HG03565 (cell line): ENCODE results near the gene CADM1.
A peak's percentile ranks its signal among the peaks of the same experiment; 100 is the strongest.

Experiments
- ATAC-seq: cut with Tn5 transposase; IDR thresholded peaks from one replicate; pipeline ENCODE4 v1.9.1; 2021; ENCODE audit warnings: mild to moderate bottlenecking, moderate library complexity; ENCODE audit not compliant: unreplicated experiment

Gene CADM1

DNA sequence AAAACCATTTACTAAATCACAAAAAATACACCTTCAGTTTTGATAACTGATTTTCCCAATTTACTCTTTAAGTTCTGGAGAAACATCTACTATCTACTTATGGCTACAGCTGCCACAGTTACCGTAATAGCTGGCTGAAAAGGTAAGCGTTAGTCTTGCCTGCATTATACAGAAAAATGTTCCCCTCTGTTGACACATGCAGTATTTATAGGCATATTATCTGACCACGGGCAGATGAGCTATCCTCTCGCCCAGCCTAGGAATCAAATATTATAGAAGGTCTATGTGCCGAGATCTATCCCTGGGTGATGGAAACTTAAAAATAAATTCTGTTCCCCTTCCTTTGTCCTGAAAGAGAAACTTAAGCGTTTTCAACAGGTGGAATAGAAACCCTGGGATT, 283.8 kb downstream of the CADM1 start:
- no peak for ATAC-seq

DNA sequence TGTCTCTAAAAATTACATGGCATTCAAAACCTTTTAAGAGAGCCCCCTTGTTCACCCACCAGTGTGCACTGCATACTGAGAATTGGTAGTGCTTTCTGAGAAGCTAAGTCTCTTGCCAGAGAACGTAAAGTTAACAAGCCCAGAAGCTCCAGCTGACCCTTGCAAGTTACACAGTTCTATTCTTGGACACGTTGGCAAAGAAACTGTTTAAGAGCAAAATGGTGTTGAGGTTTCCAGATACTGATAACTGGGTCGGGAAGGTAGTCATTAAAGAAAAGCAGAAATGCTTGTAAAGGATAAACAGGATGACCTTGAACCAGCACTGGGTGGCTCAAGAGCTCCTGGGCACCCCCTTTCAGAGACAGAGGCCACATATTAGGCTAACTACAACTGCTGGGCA, 284.8 kb downstream of the CADM1 start:
- no peak for ATAC-seq

DNA sequence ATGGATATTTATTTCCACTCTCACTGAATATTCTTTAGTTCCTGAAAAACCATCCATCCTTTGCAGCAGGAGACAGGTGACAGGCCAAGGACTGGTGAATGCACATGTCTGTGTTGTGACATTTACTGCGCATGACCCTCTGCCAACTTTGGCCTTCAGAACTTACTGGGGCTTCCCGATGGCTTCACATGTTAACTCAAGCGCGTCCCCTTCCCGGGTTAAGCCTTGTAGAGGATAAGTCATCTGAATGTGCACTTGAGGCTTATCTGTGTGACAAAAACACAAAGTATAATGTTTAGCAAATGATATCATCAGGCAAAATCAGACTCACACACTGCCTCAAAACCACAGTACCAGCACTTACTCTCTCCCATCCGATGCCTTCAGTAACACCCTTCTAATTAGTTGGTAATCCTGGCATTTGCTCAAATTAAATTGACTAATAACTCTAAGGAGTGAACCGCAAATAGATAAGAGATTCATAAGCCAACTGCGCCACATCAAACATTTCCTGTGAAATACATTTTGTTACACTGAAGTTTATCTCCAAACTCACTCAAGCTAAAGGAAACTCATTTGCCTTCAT, 286.4 kb downstream of the CADM1 start:
- no peak for ATAC-seq

DNA sequence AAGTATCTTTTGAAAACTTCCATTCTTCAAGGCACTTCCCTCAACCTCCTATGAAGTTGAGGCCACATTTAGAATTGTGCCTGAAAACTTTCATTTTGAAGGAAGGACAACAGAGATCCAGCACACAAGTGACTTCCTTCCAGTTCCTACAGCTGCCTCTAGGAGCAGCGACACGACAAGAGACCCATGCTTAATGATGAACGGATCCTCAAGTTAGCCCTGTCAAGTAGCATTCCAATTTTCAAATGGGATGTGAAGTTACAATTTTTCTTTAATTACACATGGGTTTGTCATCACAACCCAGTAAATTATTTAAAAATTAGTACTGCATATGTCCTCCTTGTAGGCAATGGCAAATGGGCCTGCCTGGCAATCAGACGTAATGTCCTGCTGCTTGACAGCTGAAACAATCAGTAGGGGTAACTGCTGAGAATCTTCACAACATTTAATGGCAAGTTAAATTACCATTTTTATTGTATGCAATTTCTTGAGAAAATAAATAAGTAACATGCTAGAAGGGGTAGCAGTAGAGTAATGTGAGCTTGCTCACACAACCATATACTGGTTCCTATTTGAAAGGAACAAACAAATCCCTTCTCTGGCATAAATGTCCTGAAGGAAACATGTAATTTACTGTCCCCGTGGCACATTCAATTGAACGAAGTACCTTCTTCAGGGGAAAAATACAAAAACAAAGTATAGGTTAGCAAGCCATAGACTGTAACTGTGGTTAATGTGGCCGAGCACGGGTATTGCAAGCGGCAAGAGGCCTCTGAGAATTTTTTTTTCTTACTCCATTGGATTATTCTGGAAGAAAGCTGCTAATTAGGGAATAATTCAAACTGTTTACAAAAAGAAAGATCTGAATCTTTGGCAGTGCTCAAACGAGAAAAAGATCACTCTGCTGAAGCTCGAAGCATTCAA, 288.3 kb downstream of the CADM1 start:
- ATAC-seq: no peak

DNA sequence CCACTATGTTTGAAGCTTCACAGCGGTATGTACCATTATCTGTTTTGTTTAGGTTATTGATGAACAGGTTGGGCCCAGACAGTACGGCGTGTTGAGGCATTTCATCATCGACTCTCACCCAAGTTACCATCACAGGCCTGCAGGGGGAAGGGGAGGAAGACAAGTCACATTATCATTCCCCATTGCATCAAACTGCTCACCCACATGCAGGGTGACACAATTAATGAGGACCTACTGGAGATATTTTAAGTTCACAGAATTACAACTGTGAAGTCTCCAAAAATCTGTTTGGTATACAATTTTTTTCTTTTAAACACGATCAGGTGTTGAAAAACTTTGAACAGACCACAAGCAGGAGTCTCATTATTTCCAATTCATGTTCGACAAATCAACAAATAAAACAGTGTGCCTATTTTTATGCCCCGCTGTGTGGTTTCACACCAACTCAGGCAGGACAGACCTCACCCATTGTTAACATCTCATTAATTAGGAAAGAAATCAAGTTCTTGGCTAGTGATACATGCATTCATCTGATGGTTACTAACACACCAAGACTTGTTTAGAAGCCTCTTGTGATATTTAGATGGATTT, 289.5 kb downstream of the CADM1 start:
- no peak for ATAC-seq

DNA sequence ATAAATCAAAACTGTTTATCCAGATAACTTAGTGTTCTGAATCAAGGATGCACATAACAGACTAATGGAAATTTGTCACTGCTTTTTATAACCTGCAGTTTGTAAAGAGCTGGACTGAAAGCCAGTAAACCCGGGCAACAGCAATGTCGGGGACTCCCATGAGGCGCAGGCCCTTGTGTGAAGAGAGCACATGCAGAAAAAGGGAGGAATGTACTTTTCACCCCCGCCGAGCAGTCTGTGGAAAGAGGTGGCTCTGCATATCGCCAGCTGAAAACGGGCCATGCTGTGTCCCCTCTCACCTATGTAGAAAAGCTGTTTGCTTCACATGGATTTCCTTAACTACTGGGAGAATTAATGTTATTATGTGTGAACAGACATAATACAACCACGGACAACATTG, 291.2 kb downstream of the CADM1 start:
- no peak for ATAC-seq

DNA sequence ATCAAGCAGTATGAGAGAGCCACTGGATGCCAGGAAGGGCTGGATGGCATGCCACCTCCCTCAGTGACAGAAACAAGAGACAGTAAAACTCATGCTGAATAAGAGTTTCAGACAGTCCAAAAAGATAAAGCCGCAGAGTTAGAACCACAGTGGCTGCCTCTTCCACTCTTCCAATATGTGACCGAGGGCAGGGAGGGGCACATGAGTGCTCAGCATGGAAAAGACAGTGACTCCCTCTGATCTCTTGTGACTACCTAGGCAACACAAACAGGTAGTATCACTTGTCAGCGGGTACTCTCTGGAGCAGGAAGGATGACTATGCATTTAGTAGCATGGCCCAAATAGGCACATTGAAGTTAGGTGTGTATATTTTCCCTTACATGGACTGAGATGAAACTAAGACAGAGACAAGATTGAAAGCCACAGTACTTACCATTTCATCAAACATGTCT, 295.4 kb downstream of the CADM1 start:
- ATAC-seq: no peak

DNA sequence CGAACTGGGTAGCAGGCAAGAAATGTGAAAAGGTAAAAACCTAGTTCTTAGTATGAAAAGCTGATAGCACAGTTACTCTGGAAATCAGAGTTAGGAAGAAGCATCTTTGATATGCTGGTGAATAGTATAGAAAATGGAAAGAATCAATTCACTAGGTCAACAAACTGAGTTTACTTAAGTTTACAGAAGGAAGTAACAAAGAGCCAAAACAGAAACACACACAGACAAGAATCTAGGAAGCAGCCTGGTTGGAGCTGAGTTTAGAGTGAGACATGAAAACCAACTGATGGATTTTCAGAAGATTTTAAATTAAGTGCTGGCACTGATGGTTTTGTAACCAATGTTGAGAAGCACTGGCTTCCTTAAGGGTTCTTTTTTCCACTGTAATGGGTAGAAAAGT, 296.3 kb downstream of the CADM1 start:
- no peak for ATAC-seq

DNA sequence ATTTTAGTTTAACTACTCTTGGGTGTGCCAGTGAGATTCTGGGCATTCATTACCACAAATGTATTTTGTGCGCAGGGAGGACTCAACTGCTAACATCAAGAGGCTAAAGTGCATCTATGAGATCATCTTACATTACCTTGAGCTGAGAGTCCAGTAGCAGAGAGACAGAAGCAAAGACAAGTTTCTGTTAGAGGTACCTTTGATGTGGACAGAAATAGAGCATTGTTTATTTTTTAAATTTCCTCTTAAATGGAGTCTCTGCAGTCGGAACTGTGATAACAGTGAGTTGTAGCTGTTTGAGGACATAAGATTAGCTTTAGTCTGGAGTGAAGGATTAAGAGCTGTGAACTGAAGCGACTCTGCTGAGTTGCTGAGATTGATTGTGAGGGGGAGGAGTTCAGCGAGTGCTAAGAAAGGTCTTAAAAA, 297.0 kb downstream of the CADM1 start:
- no peak for ATAC-seq

DNA sequence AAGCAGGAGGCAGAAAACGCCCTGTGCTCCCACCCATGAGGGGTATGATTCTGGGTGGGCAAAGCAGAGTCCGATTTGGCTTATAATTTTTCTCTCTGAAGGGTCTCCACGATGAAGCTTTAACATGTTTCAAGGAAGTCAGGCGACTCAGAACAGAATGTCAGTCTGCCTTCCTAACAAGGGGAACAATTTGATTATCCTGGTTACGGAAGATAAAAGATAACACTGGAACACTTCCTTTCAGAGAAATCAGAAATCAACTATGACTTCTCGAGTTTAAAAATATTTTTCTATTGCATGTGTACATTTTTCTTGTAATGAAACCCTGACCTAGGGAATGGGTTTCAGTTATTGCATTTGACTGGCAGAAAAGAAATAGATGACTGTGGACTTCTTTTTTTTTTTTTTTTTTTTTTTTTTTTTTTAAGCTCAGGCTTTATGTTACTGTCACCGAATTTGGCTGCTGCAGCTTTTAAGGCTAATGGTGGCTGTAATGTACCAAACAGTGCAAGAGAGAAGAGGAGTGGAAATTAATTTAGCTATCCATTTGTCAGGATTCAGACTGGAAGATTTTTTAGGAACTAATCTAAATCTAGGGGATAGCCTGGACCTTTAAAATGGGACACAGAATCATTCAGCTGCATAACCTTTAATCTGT, 297.7 kb downstream of the CADM1 start:
- no peak for ATAC-seq

DNA sequence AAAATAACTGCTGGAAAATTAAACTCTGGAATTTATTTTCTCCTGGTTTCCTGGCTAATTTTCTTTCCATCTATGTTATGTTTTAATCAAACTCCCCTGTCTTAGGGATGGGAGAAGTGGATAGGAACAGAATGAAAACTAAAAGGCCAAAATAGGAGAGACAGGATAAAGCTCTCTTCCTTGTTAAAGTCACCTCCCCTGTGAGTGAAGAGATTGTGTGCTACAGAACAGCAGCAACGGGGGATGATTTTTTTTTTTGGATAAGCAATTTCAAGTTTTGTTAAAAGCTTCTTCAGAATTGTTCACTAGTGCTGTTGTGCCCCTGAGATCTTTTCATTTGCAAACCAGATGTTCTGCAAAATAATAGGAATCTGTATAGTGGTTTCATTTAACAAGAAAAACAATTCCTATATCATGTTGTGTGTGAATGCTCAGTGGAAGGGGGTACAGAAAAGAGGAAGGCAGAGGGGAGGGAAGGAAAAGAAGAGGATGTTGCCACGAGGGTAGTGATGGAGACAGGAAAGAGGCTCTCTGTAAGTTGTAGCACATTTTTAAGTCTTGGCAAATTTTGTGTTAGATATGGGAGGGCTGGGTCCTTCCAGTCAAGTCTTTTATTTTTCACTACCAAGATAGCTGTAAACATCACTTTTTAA, 301.2 kb downstream of the CADM1 start:
- ATAC-seq: no peak

DNA sequence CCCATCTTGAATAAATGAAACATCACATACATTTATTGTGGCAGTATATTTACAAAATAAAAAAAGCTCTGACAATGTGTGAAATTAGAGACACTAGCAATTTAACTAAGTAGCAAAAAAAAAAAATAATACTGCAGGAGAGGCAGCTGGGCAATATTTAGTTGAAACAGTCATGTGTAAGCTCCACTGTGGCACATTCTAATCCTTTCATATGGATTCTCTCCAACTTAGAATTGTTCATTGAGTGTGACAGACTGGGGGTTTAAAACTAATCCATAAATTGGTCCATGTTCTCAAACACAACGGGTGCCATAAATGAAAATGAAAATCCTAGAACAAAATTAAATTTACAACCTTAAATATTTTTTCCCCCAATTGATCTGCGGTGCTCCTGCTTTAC, 302.1 kb downstream of the CADM1 start:
- ATAC-seq: no peak

DNA sequence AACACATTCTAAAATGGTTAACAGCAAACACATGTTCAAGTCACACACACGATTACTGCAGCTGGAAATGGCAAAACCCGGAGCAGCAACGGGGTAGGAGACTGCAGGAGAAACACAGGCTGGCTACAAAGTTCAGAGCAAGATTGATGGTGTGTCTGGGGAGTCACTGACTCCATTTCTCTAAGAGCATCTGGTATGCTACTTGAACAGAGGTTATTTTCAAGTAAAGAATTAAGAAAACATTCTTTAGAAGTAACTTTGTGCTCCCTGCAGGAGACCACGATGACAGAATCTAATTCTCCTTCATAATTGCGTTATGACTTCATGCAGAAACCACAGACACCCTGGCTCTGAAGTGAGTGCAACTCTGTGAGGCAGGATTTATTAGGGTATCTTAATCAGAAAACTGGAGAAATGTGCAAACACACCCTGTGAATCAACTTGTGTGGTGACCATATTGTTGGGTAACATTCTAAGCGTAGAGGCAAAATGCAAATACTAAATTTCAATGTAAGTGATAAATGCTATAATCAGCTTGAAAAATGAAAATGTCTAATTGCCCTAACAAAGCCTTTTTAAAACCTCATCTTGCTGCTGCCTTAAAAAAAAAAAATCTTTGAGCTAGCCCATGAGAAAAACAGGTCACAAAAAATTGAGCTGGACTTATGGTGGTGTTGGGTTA, 303.0 kb downstream of the CADM1 start:
- ATAC-seq: no peak

DNA sequence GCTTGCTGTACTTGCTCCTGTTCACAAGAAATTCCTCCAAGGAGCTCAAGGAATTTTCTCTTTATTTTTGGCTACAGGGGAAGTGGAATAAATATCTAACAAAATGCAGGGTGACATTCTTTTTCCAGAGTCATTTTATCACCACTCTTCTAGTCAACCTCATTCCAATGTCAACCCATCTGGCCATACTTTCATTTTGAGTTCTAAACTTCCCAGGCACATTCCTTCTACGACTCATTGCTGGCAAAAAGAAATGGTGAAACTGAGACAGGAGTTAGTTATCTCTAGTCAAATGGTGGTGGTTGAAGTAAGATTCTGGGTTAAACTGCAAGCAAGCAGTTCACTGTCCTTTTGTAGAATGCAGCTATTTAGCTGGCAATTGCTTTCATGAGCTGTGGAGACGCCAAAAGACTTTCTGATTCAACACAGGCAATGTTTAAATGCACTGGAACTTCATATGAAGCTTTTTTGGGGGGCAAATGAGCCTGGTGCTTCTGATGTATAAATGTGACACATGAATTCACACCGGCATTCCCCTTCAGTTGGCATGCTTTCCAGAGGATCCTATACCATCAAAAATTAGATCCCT, 304.6 kb downstream of the CADM1 start:
- ATAC-seq: no peak

DNA sequence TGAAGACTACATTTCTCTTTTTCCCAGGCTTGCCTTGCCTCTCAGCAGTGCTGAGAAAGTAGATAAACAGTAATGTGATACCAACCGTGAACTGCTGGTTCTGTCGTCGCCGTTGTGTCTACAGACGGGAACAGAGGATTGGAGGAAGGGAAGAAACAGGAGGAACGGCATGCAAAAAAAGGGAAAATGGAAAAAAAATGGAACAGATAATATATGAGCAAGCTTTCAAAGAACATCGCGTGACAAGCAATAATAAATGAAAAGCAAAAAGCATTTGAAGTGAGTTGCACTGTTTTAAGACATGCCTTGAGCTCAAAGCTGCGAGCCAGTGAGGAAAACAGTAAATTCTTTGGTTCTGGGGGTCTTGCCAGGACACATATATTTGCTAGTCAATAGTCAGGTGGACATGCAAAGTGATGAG, 305.9 kb downstream of the CADM1 start:
- ATAC-seq: no peak

DNA sequence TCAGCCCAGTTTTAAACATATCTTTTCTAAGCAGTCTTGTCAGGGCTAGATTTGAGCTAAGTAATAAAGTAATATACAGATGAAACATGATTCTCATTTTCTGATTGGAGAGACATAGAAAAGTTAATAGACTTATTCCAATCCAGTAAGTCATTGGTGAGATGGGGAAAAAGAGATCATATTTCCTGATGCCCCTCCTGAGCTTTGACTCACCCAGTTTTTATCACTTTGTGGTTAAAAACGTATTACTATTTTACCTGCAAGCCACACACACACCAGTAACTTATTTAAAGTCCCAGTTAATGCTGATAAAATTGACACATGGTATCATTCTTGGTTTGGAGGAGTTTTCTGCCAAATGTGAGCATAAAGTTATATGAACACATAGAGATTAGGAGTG, 306.8 kb downstream of the CADM1 start:
- ATAC-seq: no peak

DNA sequence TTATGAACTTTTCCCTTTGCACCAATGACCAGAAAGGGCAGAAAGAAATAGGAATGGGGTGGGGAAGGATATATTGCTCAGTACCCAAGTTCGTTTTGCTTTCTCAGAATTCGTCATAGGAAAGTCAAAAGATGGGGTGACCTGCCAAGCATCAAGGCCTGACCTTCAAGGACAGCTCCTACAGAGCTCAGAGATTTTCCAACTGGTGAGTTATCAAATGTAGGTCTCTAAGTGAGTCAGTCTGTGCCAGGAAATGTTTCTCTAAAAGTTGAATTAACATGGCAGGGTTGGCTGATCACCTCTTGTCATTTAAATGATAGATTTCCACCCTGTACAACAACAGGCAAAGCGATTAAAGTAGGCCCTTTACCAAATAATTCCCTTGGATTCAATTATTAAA, 307.2 kb downstream of the CADM1 start:
- ATAC-seq: no peak

DNA sequence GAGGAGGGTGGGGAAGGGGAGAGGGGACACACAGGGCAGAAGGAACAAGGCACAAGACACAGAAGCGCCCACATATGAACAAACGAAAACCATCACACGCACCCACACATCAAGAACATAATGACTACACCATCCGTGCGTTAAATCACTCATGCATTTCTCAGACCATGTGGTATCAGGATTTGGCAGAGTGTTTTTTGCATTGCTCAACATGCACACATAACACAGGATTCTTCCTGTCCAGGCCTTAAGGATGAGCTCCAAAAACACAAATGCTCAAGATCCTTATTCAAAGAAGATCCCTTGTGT, 309.5 kb downstream of the CADM1 start:
- ATAC-seq: peak; percentile 38

DNA sequence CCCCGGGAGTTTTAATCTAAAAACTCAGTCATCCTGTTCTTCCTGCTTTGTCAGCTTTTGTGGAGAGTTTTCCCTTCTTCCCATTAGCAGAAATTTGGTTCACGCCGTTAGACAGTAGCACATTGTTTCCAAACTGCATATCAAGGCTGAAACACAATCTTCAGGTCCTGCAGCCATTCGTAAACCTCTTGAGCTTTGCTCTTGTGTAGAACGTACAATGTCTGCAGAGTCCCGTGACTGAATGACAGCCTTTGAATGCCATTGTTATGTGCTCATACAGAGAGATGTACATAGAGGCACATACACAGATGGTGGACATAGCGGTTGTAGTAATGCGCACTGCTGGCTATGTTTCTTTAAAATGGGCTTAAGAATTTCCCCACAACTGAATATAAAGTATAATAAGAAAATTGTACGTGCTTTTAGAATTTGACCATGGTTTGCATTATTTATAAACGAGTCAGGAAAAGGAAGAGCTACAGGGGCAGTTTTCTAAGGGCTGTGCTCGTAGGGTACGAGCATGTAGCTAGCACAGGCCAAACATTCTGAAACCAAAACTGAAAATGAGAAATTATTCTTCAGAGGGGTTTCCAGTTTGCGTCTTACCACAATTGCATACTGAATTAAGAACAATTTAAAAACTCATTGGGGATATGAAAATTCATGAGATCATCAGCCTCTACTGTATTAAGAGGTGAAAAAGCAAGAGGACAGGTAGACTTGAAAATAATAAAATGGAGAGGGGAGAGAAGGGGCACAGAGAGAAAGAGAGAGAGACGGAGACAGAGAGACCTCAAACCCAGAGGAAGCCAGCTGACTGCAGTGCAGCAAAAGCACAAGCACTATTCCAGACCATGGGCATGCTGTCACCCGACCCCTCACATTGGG, 310.1 kb downstream of the CADM1 start:
- peak; percentile 87 for ATAC-seq
